ENCODE measurements around the gene FAM83B. TPM values are rescaled to one million over a fixed set of nuclear protein-coding genes. Genes with fewer than 3 reads are reported as not detected.

FAM83B gene
- total RNA-seq, 1 experiment from 2014 or later, result 3.9 TPM

DNA sequence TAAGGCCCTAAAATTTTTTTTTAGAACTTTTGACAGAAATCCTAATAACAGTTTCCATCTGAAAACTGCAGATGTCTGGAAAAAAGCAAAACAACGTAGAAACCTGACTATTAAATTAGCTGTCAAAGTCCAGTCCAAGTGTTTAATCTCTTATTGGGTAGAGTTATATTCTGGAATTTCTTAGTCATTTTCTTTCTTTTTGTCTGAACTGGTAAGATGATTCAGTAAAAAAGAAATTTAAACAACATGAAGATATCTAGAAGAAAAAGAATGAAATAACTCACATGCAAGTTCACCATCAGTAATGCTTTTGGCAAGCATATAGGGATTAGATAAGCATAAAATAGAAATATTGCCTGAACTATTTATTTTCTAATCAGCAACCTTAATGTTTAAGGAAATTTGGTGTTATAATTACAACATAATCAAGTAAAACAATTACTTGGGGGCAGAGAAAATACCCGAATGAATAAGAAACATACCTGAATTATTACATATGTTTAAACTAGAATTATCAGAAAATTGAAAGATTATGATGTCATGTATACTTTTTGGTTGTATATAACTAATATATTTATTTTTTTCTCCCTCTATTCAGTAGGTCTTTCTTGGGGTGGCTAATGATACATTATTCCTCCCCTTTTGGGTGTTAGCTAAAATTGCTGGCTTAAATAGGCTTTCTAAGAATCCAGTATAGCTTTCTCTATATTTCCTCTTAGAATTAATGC lies 51.1 kb downstream of the FAM83B start:
- ATAC-seq, result no peak
- H3K36me3 Mint-ChIP-seq, result no peaks in the 10 kb centered on the region
- no peak for DNase-seq (ENCODE audit: low spot score)
- no peak overlapping the region for H3K27ac Mint-ChIP-seq
- no peak overlapping the region for H3K4me3 Mint-ChIP-seq
- TF ChIP-seq E2F5 (CRISPR knock-in tag; IDR thresholded peaks at IDR 0.05), result no peak
- TF ChIP-seq ELF4 (CRISPR knock-in tag; IDR thresholded peaks at IDR 0.05; ENCODE audit: low read depth), result no peak
- no peak for TF ChIP-seq RORB (CRISPR knock-in tag; IDR thresholded peaks at IDR 0.05)
- no peak for TF ChIP-seq FOXK1 (CRISPR knock-in tag; IDR thresholded peaks at IDR 0.05)
- TF ChIP-seq ZNF423 (CRISPR knock-in tag; IDR thresholded peaks at IDR 0.05), result no peak
- TF ChIP-seq E2F1 (CRISPR knock-in tag; IDR thresholded peaks at IDR 0.05), result no peak
- TF ChIP-seq, protein P1, sequence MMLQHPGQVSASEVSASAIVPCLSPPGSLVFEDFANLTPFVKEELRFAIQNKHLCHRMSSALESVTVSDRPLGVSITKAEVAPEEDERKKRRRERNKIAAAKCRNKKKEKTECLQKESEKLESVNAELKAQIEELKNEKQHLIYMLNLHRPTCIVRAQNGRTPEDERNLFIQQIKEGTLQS (CRISPR knock-in tag; conservative IDR thresholded peaks at IDR 0.05), result no peak
- no peak for TF ChIP-seq HMGA2 (CRISPR knock-in tag; IDR thresholded peaks at IDR 0.05)
- TF ChIP-seq, protein P2, sequence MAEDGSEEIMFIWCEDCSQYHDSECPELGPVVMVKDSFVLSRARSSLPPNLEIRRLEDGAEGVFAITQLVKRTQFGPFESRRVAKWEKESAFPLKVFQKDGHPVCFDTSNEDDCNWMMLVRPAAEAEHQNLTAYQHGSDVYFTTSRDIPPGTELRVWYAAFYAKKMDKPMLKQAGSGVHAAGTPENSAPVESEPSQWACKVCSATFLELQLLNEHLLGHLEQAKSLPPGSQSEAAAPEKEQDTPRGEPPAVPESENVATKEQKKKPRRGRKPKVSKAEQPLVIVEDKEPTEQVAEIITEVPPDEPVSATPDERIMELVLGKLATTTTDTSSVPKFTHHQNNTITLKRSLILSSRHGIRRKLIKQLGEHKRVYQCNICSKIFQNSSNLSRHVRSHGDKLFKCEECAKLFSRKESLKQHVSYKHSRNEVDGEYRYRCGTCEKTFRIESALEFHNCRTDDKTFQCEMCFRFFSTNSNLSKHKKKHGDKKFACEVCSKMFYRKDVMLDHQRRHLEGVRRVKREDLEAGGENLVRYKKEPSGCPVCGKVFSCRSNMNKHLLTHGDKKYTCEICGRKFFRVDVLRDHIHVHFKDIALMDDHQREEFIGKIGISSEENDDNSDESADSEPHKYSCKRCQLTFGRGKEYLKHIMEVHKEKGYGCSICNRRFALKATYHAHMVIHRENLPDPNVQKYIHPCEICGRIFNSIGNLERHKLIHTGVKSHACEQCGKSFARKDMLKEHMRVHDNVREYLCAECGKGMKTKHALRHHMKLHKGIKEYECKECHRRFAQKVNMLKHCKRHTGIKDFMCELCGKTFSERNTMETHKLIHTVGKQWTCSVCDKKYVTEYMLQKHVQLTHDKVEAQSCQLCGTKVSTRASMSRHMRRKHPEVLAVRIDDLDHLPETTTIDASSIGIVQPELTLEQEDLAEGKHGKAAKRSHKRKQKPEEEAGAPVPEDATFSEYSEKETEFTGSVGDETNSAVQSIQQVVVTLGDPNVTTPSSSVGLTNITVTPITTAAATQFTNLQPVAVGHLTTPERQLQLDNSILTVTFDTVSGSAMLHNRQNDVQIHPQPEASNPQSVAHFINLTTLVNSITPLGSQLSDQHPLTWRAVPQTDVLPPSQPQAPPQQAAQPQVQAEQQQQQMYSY (CRISPR knock-in tag; IDR thresholded peaks at IDR 0.05), result no peak
- POLR2A ChIA-PET, result no interaction called here
- no peaks in the 10 kb centered on the region for H3K9me3 Mint-ChIP-seq
- CTCF ChIA-PET, result no interaction called here
- H3K4me1 Mint-ChIP-seq, result peaks cover 19% of the 10 kb centered on the region
- no peaks in the 10 kb centered on the region for H3K27me3 Mint-ChIP-seq (ENCODE audit: low read depth)

GRCh38 chr6:54898767-54899166 lies 52.2 kb downstream of the FAM83B start:
- no peaks in the 10 kb centered on the region for H3K36me3 Mint-ChIP-seq
- no peak for ATAC-seq
- TF ChIP-seq NFATC4 (CRISPR knock-in tag; IDR thresholded peaks at IDR 0.05), result no peak
- no peak for TF ChIP-seq ETV6 (CRISPR knock-in tag; IDR thresholded peaks at IDR 0.05)
- TF ChIP-seq ZNF423 (CRISPR knock-in tag; IDR thresholded peaks at IDR 0.05), result no peak
- TF ChIP-seq, protein P3, sequence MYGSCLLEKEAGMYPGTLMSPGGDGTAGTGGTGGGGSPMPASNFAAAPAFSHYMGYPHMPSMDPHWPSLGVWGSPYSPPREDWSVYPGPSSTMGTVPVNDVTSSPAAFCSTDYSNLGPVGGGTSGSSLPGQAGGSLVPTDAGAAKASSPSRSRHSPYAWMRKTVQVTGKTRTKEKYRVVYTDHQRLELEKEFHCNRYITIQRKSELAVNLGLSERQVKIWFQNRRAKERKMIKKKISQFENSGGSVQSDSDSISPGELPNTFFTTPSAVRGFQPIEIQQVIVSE (CRISPR knock-in tag; IDR thresholded peaks at IDR 0.05; ENCODE audit: borderline replicate concordance), result no peak
- TF ChIP-seq TP53 (CRISPR knock-in tag; IDR thresholded peaks at IDR 0.05), result no peak
- TF ChIP-seq, protein P4, sequence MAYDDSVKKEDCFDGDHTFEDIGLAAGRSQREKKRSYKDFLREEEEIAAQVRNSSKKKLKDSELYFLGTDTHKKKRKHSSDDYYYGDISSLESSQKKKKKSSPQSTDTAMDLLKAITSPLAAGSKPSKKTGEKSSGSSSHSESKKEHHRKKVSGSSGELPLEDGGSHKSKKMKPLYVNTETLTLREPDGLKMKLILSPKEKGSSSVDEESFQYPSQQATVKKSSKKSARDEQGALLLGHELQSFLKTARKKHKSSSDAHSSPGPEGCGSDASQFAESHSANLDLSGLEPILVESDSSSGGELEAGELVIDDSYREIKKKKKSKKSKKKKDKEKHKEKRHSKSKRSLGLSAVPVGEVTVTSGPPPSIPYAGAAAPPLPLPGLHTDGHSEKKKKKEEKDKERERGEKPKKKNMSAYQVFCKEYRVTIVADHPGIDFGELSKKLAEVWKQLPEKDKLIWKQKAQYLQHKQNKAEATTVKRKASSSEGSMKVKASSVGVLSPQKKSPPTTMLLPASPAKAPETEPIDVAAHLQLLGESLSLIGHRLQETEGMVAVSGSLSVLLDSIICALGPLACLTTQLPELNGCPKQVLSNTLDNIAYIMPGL (CRISPR knock-in tag; IDR thresholded peaks at IDR 0.05), result no peak
- no peak for TF ChIP-seq TCF7 (CRISPR knock-in tag; IDR thresholded peaks at IDR 0.05; ENCODE audit: low read depth)
- TF ChIP-seq, protein P5, sequence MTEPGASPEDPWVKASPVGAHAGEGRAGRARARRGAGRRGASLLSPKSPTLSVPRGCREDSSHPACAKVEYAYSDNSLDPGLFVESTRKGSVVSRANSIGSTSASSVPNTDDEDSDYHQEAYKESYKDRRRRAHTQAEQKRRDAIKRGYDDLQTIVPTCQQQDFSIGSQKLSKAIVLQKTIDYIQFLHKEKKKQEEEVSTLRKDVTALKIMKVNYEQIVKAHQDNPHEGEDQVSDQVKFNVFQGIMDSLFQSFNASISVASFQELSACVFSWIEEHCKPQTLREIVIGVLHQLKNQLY (CRISPR knock-in tag; IDR thresholded peaks at IDR 0.05), result no peak
- no peak for TF ChIP-seq SOX15 (CRISPR knock-in tag; IDR thresholded peaks at IDR 0.05)
- TF ChIP-seq TEAD4 (CRISPR knock-in tag; IDR thresholded peaks at IDR 0.05), result no peak
- H3K4me3 Mint-ChIP-seq, result no peak overlapping the region
- no peak for DNase-seq (ENCODE audit: low spot score)
- ChIA-PET POLR2A (no interaction called here), CTCF (no interaction called here)
- peaks cover 19% of the 10 kb centered on the region for H3K4me1 Mint-ChIP-seq
- no peak overlapping the region for H3K27ac Mint-ChIP-seq
- no peaks in the 10 kb centered on the region for H3K27me3 Mint-ChIP-seq (ENCODE audit: low read depth)
- H3K9me3 Mint-ChIP-seq, result no peaks in the 10 kb centered on the region
